NCI-H1105 treated with DMSO at 0.1 percent for 48 hours (cell line): Measurements from ENCODE around the gene TCHP.

ENCODE experiments used
- DNase-seq: peaks from one replicate; lab custom pipeline; 2025; lab: John Stamatoyannopoulos, UW

Gene TCHP

GRCh38 chr12:109961612-109962011 is 61.5 kb downstream of the TCHP start:
- no peak for DNase-seq

GRCh38 chr12:109962398-109962797 is 62.3 kb downstream of the TCHP start:
- DNase-seq: no peak

- DNase-seq: no peak
These were observed 63.3 kb downstream of the TCHP start for GRCh38 chr12:109963330-109963729.

- no peak for DNase-seq
These were observed 63.8 kb downstream of the TCHP start for GRCh38 chr12:109963743-109964429.

GRCh38 chr12:109966546-109966945 is 66.5 kb downstream of the TCHP start:
- DNase-seq: no peak

DNA sequence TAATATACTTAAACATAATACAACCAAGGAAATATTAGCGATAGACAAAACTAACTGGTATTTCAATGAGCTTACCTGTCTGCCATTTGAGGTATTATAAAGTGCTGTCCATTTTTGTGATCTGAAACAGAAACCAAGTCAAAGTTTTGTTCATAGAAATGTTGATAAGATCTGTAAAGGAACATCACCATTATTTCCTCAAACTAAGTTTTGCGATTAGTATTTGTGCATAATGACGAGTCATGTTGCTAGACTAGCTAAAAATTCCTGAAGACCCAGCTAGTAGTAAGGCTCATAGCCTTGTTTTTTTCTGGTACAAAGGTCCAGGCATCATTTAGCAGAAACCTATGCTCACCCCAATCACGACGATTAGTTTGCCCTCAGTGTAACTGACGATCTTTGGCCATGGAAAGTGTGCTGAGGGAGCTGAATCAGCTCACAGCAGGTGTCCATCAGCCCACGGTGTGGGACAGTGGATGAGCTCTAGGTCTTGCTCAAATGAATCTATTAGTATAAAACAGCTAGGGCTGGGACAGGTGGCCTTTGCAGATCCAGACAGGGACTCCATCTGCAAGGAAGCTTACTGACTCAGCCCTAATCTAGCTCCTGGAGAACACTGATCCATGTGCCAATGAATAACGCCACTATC is 67.4 kb downstream of the TCHP start:
- no peak for DNase-seq
